ENCODE measurements around the gene STRIP2.
"Not testable (repeated sequence)": the region's sequence is repeated elsewhere in the genome, so short reads cannot be mapped to it uniquely, and the experiment has no call there.

STRIP2 gene

DNA sequence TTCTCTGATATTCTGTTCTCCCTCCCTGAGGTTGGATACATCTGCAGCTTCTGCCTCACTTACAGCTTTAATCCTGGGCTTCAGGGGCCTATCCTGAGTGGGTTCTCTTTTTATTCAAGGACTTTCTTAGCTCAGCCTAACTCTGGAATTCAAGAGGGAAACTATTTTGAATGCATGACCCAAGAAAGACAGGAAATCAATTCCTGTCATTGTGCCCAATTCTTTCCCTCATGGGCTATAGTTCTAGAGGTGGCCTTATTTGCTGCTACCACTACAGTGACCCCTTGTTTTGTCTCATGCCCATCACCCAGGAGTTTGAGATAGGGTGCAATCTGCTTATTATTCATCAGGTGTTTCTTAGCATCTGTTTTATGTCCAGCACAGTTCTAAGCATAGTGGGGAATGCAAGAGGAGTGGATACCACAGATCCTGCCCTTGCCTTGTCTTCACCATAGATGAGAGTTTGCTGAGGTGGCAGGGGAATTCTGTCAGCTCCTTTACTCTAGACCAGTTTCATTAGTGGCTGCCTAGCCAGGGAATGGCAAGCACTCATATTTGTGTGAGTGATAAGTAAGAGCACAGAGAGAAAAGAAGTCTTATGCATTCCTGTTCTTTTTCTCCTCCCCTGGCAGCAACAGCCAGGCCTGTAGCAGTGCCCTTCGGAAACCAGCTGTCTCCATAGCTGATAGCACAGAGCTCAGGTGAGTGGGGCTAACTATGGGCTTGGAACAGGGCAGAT, 19.4 kb downstream of the STRIP2 start:
- no peak for DNase-seq

DNA sequence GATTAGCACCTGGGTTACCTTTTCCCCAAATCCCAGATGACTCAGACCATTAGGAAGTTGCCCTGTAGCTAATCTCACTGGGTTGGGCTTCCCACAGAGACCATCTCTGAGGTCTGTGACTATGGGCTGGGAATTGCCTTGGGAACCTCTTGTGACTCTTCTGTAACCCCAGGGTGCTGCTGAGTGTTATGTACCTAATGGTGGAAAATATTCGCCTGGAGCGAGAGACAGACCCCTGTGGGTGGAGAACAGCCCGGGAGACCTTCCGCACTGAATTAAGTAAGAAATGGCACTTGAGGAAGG, 20.0 kb downstream of the STRIP2 start:
- DNase-seq = no peak

DNA sequence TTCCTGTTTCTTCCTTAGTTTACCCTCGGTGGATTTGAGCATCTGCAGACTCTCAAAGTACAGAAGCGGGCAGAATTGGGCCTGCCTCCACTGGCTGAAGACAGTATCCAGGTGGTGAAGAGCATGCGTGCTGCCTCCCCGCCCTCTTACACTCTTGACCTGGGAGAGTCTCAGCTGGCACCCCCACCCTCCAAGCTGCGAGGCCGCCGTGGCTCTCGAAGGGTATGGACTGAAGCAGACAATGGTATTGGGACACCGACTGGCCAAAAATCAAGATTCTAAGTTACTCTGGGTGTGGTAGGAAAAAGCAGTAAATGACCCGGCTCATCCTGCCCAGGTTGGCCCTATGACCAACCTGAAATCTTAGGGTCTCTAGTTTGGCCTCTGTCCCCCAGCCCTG, 22.2 kb downstream of the STRIP2 start:
- no peak for DNase-seq

DNA sequence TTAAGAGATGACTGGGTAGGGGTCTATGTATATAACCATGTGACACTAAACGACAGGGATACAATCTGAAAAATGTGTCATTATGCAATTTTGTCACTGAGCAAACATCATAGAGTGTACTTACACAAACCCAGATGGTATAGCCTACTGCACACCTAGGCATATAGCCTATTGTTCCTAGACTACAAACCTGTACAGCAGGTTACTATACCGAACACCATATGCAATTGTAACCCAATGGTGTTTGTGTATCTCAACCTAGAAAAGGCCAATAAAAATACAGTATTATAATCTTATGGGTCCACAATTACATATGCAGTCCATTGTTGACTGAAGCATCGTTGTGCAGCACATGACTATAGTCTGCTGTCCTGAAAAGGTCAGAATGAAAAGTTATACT, 22.9 kb downstream of the STRIP2 start:
- DNase-seq = no peak

DNA sequence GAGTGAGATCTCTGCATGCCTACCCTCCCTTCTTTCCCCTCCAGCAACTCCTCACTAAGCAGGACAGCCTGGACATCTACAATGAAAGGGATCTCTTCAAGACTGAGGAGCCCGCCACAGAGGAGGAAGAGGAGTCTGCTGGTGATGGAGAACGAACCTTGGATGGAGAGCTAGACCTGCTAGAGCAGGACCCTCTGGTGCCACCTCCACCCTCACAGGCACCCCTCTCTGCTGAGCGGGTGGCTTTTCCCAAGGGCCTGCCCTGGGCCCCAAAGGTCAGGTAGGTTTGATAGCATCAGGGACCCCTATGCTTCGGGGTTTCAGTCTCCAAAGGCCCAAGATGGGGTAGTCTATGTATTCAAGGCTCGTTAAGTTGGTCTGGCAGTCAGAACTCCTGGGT, 23.9 kb downstream of the STRIP2 start:
- no peak for DNase-seq

DNA sequence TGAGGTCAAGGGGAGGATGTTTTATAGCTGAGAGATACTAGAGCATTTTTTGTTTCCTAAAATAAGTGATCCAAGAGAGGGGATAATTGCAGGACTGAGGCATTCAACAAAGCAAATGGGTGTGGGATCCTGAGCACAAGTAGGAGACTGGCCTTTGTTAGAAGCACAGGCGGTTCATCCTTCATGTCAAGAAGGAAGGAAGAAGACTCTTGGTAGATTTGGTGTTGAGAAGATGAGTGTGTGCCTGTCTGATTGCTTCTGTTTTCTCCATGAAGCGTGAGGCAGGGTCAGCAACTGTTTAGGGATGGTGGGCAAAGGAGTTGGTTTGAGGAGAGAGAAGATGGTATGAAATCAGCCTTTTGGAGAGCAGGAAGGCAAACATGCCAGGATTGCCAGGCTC, 27.6 kb downstream of the STRIP2 start:
- no peak for DNase-seq

DNA sequence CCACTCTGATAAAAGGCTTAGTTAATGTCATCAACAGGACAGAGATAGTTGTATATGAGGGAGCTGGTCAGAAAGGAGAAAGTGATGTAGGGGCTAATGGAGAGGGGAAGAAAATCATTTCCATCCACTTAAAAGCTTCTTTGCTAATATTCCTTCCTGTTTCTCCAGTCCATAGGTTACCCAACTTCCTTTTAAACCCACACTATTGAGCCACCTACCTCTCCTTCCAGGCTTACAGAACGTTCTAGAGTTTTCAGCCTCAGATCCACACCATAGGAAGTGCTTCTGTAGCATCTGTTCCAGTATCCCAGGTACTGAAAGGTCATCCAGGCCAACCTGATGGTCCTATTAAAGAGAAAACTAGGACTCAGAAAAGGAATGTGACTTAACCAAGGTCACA, 28.2 kb downstream of the STRIP2 start:
- DNase-seq = peak; percentile 66 to 84

DNA sequence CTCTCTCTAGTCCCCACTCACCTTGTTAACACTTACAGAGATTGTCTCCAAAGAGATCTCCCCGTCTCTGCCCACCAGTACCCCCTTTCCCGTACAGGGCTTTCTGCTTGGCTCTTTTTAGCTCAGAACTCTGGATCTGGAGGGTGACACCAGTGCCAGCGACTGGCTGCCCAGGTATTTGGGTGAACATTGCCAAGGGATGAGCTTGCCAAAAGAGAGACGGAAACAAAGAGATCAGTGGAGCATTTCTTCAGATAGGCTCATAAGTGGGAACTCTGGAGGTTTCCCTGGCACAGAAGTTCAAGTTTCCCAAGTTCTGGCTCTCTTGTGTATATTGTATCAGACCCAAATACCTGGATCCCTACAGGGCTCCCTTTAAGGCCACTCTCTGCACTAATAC, 30.0 kb downstream of the STRIP2 start:
- DNase-seq = no peak

DNA sequence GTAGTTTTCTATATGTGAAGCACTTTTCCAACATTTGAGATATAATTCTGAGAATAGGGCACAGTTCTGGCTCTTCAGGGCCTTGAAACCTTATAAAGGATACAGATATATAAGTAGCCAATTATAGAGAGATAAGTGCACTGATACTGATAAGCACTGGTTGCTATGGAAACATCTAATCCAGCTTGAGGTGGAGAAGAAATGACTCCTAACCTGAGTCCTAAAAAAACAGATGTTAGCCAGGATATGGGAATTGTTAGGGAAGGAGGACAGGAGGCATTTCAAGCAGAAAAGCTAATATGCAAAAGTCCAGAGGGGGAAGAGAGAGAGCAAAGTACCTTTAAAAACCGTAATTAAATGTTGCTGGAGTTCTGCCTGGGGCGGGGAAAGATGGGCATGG, 30.8 kb downstream of the STRIP2 start:
- DNase-seq = no peak

DNA sequence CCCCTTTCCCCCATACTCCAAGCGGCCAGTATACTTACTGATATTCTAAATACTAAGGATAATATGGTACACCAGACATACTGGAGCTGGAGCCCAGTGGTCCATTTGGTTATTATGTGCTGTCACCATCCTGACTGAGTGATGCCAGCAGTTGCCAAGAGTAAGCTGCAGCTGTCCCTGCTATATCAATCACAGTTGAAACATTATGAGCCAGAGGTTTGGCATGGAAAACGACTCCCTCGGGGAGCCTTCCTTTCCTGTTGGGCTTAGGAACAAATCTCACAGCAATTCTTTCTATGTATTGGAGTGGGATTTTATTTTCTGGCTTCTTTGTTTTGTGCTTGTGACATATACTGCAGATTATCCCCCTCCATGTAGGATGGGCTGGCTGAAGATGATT, 32.6 kb downstream of the STRIP2 start:
- DNase-seq = no peak

DNA sequence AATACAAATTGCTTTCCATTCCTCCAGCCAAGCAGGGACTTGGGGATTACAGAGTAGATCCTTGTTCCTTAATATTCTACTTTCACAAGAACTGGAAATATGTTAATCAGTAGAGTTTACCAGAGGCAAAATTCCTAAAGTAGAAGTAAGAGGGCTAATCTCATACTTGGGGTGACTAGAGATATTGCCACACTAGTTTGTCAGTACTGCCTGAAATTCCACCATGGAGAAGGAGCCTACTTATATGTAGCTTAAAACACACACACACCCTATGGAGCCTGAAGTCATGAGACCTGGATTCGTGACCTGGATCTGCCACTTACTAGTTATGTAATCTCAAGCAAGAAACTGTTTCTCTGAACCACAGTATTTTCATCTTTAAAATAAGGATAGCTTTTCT, 33.9 kb downstream of the STRIP2 start:
- DNase-seq = no peak

DNA sequence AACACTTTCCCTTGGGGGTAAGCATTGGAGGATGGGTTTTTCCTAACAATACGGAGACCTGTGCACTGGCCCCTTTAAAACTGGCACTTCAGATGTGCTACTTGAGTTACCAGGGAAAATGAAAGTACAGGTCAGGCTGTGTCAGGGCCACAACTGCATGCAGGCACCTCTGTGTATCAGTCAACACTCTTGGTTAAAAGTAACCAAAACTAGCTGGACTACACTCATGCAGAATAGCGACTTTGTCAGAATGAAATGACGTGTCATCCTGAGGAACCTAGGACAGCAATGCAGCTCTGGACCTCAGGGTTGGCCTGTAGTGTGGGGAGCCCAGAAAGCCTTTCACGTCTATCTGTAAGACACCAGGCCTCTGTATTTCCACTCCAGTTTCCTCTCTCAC, 34.3 kb downstream of the STRIP2 start:
- DNase-seq = no peak

DNA sequence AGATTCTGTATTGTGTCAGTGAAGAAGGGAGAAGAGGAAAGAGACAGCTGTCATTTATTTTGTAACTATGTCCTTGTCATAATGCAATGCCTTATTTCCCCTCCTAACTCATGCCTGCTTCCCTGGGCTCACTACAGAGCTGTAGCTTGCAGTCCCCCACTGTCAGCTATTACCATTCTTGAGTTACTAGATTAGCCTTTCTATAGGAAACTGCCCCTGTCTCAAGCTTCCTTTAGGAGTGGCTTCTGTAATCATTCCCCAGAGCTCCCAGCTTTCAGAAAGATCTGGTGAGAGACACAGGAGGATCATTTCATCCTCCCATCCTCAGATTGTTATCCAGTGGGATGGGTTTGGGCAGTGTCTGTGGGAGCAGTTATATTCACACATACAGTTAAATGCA, 35.7 kb downstream of the STRIP2 start:
- no peak for DNase-seq

DNA sequence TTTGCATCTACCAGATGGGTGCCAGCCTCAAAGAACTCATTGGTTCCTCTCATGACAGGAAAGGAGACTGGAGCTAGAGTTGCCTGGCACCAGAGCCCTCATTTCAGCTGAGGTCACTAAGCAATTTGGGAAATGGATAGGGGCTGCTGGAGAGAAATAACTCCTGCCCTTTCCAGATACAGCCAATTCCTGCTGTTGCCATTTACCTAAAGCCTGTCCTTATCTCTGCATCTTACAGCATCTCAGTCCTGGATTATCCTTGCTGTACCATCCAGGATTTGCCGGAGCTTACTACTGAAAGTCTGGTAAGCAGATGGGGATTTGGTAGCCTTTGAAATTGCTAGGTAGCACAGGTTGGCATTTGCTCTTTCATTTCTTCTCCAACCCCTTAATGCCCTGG, 36.2 kb downstream of the STRIP2 start:
- no peak for DNase-seq

DNA sequence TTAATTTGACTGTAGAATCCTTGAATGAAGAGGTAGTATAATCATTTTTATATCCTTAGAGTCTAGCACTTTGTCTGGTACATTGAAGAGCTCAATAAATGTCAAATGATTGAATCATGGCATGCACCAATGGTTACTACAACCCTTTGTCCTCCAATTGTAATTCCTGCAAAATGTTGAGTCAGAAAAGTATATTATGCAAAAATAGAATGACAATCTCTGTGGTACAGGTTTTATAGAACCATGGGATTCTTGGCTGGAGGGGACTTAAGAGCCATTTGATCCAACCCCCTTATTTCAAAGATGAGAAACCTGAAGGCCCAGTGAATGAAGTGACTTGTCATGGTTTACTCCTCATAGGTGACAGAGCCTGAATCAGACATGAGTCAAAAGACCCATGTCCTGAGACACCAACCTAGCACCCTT, 37.2 kb downstream of the STRIP2 start:
- no peak for DNase-seq

DNA sequence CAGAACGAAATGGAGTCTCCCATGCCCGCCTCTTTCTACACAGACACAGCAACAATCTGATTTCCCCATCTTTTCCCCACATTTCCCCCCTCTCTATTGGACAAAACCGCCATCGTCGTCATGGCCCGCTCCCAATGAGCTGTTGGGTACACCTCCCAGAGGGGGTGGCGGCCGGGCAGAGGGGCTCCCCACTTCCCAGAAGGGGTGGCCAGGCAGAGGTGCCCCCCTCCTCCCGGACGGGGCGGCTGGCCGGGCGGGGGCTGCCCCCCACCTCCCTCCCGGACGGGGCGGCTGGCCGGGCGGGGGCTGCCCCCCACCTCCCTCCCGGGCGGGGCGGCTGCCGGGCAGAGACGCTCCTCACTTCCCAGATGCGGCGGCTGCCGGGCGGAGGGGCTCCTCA, 41.7 kb downstream of the STRIP2 start:
- DNase-seq = not testable (repeated sequence)

DNA sequence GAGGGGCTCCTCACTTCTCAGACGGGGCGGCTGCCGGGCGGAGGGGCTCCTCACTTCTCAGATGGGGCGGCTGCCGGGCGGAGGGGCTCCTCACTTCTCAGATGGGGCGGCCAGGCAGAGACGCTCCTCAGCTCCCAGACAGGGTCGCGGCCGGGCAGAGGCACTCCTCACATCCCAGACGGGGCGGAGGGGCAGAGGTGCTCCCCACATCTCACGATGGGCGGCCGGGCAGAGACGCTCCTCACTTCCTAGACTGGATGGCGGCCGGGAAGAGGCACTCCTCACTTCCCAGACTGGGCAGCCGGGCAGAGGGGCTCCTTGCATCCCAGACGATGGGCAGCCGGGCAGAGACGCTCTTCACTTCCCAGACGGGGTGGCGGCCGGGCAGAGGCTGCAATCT, 42.2 kb downstream of the STRIP2 start:
- not testable (repeated sequence) for DNase-seq

DNA sequence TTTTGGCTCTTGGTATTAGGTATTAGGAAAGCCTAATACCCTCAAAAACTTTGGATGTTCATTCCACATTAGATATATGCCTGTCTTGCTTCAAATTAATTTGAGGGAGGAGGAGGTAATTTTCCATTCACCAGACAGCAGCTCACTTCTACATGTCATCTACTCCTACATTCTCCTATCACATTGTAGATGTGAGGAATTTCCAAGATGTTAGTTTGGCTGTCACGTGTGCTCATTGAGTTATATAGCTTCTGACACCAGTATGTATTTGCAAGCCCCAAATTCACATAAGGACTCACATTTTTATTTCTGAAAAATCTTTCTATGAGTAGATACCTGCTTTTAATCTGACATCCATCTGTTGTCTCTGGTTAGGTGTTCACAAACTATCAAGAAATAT, 45.6 kb downstream of the STRIP2 start:
- DNase-seq = no peak

DNA sequence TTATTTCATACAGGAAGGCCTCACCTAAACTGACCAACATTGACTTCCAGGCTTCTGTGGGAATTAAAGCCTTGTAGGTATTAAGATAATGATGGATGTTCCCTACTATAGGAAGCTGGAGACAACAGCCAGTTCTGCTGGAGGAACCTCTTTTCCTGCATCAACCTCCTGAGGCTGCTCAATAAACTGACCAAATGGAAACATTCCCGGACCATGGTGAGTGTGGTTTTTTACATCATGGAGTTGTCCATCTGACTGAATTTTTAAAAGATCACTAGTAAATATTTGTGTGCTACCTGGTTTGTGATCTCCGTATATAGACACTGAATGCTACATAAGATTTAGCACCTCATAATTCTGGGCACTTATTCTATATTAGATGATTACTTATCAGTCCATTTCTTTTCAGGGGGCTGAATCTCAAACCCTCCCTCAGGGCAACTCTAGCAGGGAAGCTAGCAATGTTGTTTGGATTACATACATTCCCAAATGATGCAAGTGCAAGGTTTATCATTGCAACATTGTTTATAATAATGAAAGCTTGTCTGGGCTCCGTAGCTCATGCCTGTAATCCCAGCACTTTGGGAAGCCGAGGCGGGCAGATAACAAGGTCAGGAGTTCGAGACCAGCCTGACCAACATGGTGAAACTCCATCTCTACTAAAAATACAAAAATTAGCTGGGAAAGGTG, 46.6 kb downstream of the STRIP2 start:
- no peak for DNase-seq

DNA sequence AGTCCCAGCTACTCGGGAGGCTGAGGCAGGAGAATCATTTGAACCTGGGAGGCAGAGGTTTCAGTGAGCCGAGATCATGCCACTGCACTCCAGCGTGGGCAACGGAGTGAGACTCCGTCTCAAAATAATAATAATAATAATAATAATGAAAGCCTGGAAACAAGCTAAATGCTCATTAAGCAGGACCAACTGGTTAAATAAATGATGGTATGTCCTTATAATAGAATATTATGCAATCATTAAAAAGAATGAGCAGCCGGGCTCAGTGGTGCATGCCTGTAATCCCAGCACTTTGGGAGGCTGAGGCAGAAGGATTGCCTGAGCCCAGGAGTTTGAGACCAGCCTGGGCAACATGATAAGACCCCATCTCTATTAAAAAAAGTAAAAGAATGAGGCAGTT, 47.1 kb downstream of the STRIP2 start:
- not testable (repeated sequence) for DNase-seq

DNA sequence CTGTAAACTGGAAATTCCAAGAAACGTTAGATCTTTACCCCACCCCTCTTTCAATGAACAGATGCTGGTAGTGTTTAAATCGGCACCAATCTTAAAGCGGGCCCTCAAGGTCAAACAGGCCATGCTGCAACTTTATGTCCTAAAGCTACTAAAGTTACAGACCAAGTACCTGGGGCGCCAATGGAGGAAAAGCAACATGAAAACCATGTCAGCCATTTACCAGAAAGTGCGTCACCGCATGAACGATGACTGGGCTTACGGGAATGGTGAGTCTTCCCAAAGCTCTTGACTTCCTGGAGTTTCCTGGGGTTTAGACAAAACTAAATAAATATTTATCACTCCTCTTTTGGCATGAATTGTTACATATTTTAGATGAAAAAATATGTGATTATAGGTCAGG, 48.5 kb downstream of the STRIP2 start:
- no peak for DNase-seq

DNA sequence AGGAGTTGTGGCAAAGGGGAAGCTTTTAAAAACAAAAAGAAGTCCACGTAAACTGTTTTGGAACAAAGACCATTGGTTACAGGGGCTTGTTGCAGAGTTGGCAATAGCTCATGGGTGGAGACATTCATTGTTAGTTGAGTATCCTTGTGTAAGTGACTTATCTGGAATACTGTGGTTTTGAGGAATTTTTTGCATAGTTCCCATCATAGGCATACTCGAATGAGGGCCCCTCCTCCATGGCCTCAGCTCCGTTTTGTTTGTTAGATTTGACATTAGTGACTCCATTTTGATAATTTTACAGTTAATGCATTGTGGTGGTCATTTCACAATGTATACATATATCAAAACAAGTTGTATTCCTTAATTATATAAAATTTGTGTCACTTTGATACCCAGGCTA, 55.3 kb downstream of the STRIP2 start:
- DNase-seq = no peak

DNA sequence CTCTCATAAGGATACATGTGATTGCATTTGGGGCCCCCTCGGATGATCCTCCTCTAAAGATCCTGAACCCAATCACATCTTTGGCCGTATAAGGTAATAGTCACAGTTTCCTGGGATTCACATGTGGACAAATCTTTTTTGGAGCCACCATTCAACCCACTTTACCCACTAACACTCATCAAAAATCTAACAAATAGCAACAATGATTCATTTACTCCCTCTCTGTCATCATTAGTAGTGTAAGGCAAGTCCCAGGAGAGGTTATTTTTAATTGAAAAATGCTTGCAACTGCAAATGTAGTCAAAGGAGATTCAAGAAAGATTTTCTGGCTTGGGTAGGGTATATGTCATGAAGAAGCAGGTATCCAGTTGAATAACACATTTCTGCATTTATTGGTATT, 58.2 kb downstream of the STRIP2 start:
- no peak for DNase-seq

DNA sequence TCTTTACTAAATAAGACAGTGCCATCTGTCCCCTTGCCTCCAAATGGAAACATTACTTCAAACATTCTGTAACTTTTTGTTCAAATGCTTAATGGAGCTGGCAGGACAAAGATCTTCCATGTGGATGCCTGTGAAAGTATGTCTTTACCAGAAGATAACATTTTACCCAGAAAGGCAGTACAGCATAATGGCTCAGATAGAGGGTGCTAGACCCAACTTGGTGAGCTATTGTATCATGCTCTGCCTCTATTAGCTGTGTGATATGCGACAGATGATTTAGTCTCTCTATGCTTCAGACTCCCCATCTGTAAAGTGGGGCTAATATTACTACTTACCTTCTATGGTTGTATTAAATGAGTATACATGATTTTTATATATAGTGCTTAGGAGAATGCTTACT, 59.3 kb downstream of the STRIP2 start:
- no peak for DNase-seq

DNA sequence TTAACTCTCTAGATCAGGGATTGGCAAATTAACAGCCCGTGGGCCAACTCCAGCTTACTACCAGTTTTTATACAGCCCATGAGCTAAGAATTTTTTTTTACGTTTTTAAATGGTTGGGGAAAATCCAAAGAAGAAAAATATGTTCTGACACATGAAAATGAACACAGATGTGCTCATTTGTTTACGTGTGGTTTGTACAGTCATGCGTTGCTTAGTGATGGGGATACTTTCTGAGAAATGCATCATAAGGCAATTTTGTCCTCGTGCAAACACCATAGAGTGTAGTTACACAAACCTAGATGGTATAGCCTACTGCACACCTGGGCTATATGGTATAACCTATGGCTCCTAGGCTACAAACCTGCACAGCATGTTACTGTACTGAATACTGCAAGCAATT, 59.8 kb downstream of the STRIP2 start:
- DNase-seq = peak in 1 of 2 donors; percentile 25

Measured in inflammatory macrophage (primary cell).